AG04450 (cell line): ENCODE data around the gene SLC22A3. TPM values are rescaled to one million over a fixed set of nuclear protein-coding genes. Genes with fewer than 3 reads are reported as not detected.
"Not testable (repeated sequence)": the region's sequence is repeated elsewhere in the genome, so short reads cannot be mapped to it uniquely, and the experiment has no call there.

Experiments
- CTCF ChIA-PET: fragments of 300-600, 350-600 bp; formaldehyde crosslinking; extraction: SDS; loops from one replicate; lab custom pipeline; 2022; ENCODE audit warnings: antibody characterized with exemption, inconsistent platforms; lab: Charles Lee
- POLR2A ChIA-PET: fragments of 350-600 bp; formaldehyde crosslinking; extraction: SDS; loops from one replicate; lab custom pipeline; 2021; ENCODE audit warnings: antibody characterized with exemption, inconsistent platforms; lab: Yijun Ruan, JAX
- DNase-seq: peaks from one replicate; pipeline ENCODE4 v3.0.0-alpha.2; 2011; ENCODE audit warnings: low read depth, low spot score
- H3K27ac ChIP-seq: one replicate; pipeline ENCODE4 v1.5.1; 2012; ENCODE audit warnings: low read depth, low read length, control low read depth
- H3K27me3 ChIP-seq: one replicate; pipeline ENCODE4 v1.6.0; 2012; ENCODE audit warnings: low read length; ENCODE audit not compliant: control insufficient read depth, insufficient read depth
- H3K4me3 ChIP-seq: 2 replicates; pipeline ENCODE4 v1.5.1; 2011; ENCODE audit warnings: mild to moderate bottlenecking, low read depth, low read length, control low read depth
- H3K9me3 ChIP-seq: 2 replicates; pipeline ENCODE4 v1.5.1; 2012; ENCODE audit warnings: low read length; ENCODE audit not compliant: control insufficient read depth, insufficient read depth
- polyA plus RNA-seq: library from polyadenylated mRNA; depleted of rRNA; stranded (reverse); fragments of >200 nt; gene quantifications from 2 replicates; pipeline ENCODE4 v1.2.3, GENCODE V29; 2011
- TF ChIP-seq, protein P1 (sequence below): IDR thresholded peaks from 2 replicates; pipeline ENCODE4 v1.5.1; 2011; ENCODE audit warnings: low read depth, low read length, control low read depth, inconsistent platforms

SLC22A3 gene
- polyA plus RNA-seq, 1 experiment: 0.07 TPM

- no peak overlapping the region for H3K27ac ChIP-seq
- CTCF ChIA-PET: no interaction called here
- H3K27me3 ChIP-seq: no peaks in the 10 kb centered on the region
- H3K9me3 ChIP-seq: no peaks in the 10 kb centered on the region; the same call in 1 of the 2 replicates
- POLR2A ChIA-PET: no interaction called here
- no peak for DNase-seq
- no peak overlapping the region for H3K4me3 ChIP-seq
- TF ChIP-seq, protein P1, sequence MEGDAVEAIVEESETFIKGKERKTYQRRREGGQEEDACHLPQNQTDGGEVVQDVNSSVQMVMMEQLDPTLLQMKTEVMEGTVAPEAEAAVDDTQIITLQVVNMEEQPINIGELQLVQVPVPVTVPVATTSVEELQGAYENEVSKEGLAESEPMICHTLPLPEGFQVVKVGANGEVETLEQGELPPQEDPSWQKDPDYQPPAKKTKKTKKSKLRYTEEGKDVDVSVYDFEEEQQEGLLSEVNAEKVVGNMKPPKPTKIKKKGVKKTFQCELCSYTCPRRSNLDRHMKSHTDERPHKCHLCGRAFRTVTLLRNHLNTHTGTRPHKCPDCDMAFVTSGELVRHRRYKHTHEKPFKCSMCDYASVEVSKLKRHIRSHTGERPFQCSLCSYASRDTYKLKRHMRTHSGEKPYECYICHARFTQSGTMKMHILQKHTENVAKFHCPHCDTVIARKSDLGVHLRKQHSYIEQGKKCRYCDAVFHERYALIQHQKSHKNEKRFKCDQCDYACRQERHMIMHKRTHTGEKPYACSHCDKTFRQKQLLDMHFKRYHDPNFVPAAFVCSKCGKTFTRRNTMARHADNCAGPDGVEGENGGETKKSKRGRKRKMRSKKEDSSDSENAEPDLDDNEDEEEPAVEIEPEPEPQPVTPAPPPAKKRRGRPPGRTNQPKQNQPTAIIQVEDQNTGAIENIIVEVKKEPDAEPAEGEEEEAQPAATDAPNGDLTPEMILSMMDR: no peak
These were observed 43.4 kb downstream of the SLC22A3 start for GRCh38 chr6:160391419-160392116.

DNA sequence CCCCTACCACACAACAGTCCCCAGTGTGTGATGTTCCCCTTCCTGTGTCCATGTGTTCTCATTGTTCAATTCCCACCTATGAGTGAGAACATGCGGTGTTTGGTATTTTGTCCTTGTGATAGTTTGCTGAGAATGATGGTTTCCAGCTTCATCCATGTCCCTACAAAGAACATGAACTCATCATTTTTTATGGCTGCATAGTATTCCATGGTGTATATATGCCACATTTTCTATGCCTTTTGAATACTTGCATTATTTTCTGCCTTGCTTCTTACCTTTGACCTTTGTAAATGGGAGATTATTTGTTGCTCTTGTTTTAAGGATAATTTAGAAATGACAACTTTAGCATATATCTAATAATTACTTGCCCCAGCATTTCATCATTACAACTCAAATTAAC, 45.3 kb downstream of the SLC22A3 start:
- CTCF ChIA-PET, H3K4me3 ChIP-seq, H3K27ac ChIP-seq, H3K9me3 ChIP-seq, H3K27me3 ChIP-seq, POLR2A ChIA-PET, DNase-seq: not testable (repeated sequence)

- Histone ChIP-seq H3K9me3 (no peaks in the 10 kb centered on the region; the same call in 1 of the 2 replicates), H3K4me3 (no peak overlapping the region), H3K27me3 (no peaks in the 10 kb centered on the region), H3K27ac (no peak overlapping the region)
- ChIA-PET CTCF (no interaction called here), POLR2A (no interaction called here)
- TF ChIP-seq, protein P1: no peak
- no peak for DNase-seq
These were observed 45.9 kb downstream of the SLC22A3 start for GRCh38 chr6:160393891-160394653.

GRCh38 chr6:160394654-160395035, 46.5 kb downstream of the SLC22A3 start:
- no peak overlapping the region for H3K27ac ChIP-seq
- DNase-seq: no peak
- H3K9me3 ChIP-seq: no peaks in the 10 kb centered on the region; the same call in 1 of the 2 replicates
- POLR2A ChIA-PET: no interaction called here
- CTCF ChIA-PET: no interaction called here
- no peak overlapping the region for H3K4me3 ChIP-seq
- TF ChIP-seq, protein P1: no peak
- H3K27me3 ChIP-seq: no peaks in the 10 kb centered on the region

DNA sequence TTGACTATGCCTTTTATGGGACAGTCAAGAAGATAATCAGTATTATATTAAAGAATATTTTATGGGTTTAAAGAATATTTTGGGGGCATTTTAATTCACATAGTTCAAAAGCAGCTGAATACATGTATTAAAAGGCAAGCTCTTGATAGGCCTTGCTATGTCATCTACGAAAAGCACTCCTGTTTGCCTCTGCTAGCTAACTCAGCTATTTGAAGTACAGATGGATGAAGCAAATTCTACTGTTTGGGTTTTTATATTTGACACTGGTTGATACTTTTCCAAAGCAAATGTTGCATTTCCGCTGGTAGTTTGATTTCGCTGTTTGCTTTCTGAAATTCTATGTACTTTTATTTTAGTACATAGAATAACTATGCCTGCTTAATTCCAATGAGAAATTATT, 47.0 kb downstream of the SLC22A3 start:
- no peak for DNase-seq
- POLR2A ChIA-PET: no interaction called here
- CTCF ChIA-PET: no interaction called here
- Histone ChIP-seq H3K4me3 (no peak overlapping the region), H3K27me3 (no peaks in the 10 kb centered on the region), H3K27ac (no peak overlapping the region), H3K9me3 (no peaks in the 10 kb centered on the region; the same call in 1 of the 2 replicates)
- TF ChIP-seq, protein P1: no peak
